AG20443 (cell line): ENCODE measurements around the gene KLHL5.
"Not testable (repeated sequence)": the region's sequence is repeated elsewhere in the genome, so short reads cannot be mapped to it uniquely, and the experiment has no call there.

ENCODE experiments used
- DNase-seq: peaks from one replicate; pipeline ENCODE4 v3.0.0; 2012; ENCODE audit warnings: low spot score, mixed read lengths

KLHL5 gene, protein sequence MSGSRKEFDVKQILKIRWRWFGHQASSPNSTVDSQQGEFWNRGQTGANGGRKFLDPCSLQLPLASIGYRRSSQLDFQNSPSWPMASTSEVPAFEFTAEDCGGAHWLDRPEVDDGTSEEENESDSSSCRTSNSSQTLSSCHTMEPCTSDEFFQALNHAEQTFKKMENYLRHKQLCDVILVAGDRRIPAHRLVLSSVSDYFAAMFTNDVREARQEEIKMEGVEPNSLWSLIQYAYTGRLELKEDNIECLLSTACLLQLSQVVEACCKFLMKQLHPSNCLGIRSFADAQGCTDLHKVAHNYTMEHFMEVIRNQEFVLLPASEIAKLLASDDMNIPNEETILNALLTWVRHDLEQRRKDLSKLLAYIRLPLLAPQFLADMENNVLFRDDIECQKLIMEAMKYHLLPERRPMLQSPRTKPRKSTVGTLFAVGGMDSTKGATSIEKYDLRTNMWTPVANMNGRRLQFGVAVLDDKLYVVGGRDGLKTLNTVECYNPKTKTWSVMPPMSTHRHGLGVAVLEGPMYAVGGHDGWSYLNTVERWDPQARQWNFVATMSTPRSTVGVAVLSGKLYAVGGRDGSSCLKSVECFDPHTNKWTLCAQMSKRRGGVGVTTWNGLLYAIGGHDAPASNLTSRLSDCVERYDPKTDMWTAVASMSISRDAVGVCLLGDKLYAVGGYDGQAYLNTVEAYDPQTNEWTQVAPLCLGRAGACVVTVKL

DNA sequence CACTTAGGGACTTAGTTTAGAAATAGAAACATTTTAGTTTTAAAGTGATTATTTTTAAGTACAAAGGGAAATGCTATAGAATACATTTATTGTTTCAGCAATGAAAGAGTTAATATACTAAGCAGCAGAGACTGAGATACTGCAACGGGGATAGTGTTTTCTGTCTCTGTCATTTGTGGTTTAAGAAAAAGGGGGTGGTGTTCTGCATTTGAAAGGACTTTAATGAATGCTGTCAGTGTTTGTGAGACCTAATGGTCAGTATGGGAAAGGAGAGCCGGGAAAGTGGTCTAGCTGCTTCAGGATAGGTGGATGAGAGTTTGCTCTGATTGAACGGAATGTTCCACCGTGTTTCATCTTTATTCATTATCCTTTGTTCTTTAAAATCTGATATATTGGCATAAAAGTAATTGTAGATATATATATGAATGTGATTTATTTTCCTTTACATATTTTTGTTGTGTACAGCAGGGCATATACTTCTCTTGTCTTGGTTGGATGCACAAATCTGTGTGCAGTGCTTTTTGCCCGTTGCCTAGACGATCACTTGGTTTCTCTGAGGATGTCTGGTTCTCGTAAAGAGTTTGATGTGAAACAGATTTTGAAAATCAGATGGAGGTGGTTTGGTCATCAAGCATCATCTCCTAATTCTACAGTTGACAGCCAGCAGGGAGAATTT lies at the start of gene KLHL5:
TSS of gene KLHL5 (plus strand) at position 139 of the 676 bp plus-strand sequence. CDS start at position 560, 421 bp downstream.
- no peak for DNase-seq

DNA sequence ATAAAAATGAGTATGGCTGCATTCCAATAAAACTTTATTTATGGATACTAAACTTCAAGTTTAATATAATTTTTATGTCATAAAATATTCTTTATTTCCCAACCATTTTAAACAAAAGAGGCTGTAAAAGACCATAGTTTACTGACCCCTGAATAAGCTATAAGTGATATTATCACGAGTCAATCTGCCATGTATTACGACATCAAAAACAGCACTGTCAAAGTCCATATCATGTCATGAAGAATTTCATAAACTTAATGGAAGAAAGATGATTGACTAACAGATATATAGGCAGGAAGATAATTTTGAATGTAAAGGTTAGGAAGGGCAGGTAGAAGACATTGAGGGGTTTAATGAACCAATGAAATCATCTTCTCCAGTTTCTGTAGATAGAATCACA lies 48.0 kb upstream of the KLHL5 start:
- no peak for DNase-seq

DNA sequence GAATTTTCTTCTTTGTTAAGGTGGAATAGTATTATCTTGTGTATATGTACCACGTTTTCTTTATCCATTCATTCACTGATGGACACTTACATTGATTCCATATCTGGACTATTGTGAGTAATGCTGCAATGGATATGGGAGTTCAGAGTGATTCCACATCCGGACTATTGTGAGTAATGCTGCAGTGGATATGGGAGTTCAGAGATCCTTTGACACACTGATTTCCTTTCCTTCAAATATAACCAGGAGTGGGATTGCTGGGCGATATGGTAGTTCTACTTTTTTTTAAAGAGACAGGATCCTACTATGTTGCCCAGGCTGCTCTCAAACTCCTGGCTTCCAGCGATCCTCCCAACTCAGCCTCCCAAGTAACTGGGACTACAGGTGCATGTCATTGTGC lies 41.9 kb upstream of the KLHL5 start:
- DNase-seq, result no peak

DNA sequence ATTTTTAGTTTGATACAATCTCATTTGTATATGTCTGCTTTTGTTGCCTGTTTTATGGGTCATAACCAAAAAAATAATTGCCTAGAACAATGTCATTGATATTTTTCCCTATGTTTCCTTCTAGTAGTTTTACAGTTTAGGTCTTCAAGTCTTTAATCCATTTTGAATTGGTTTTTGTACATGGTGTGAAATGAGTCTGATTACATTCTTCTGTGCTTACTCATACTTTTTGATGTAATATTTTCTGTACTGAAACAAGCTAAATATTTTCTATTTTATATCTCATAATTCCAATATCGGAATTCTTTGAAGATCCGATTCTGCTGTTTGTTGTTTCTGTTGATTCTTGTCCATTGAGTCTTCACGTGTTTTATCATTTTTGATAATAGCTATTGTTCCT lies 40.4 kb upstream of the KLHL5 start:
- no peak for DNase-seq

DNA sequence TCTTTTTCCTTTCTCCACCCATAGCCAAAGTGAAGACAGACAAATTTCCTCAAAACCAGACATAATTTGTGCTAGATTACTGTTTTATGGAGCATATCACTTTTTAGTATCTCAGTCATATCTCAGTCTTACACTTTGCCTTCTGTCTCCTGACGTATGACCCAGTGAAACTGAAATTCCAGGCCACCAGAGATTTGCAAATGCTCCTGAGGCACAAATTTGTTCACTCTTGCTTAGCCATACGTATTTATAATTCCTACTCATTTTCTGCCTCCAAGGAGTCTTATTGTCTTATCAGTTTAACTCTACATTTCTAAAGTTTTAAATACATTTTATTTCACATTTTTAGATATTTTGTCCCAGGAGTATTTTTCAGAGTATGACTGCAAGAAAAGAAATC lies 39.8 kb upstream of the KLHL5 start:
- DNase-seq, result no peak

DNA sequence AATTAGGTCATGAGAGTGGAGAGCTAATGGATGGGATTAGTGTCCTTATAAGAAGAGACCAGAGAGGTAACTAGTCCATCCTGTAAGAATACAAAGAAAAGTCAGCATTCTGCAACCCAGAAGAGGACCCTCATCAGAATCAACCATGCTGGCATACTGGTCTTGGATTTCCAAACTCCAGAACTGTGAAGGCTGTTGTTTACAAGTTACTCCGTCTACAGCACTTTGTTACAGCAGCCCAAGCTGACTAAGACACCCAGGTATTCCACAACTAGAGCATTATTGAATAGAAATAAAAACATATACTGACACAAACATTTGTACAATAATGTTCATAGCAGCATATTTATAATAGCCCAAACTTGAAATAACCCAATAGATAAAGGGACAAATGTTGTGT lies 39.0 kb upstream of the KLHL5 start:
- DNase-seq, result no peak

DNA sequence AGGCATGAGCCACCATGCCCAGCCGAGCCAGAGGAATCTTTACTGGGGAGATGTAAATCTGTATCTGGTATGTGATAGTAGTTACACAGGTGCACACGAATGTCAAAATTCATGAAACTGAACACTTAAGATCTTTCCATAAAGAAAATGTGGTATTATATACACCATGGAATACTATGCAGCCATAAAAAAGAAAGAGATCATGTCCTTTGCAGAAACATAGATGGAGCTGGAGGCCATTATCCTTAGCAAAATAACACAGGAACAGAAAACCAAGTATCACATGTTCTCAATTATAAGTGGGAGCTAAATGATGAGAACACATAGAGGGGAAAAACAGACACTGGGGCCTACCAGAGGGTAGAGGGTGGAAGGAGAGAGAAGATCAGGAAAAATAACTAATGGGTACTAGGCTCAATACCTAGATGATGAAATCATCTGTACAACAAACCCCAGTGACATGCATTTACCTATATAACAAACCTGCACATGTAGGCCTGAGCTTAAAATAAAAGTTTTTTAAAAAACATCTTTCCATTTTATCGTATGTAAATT lies 37.6 kb upstream of the KLHL5 start:
- no peak for DNase-seq

DNA sequence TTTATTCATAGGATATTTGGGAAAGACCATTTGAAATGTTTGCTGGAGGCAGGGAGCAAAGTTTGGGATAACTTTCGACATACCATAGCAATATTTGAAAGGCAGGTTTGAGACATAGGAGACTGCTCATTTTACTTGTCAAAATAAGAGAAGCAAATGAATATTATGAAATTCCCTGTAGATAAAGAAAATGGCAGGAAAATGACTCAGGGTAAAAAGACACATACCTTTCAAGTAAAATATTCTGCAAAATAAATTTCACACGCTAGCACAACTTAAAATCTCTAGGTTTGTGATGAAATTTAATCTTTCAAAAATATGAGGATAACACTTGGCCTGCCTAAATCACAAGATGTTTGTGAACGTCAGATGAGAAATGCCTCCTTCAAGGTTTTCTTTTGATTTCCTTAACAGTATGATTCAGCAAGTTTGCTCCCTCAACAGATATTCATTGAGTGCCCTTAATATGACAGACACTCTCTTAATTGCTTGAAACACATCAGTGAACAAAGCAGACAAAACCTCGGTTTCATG lies 36.4 kb upstream of the KLHL5 start:
- no peak for DNase-seq

DNA sequence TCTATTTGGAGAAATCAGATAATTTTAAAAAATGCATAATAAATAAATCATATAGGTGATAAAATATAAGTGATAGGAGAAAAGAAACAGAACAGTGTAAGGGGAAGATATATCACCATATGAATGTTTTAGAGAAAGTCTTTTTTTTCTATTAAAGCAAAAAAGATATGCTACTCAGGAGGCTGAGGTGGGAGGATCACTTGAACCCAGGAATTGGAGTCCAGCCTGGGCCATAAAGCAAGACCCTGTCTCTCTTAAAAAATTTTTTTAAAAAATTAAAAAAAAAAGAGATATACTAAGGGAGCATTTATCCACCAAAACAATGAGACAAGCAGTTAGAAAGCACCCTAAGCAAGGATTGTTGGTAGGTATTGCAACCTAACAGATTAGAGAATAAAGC lies 35.9 kb upstream of the KLHL5 start:
- no peak for DNase-seq

DNA sequence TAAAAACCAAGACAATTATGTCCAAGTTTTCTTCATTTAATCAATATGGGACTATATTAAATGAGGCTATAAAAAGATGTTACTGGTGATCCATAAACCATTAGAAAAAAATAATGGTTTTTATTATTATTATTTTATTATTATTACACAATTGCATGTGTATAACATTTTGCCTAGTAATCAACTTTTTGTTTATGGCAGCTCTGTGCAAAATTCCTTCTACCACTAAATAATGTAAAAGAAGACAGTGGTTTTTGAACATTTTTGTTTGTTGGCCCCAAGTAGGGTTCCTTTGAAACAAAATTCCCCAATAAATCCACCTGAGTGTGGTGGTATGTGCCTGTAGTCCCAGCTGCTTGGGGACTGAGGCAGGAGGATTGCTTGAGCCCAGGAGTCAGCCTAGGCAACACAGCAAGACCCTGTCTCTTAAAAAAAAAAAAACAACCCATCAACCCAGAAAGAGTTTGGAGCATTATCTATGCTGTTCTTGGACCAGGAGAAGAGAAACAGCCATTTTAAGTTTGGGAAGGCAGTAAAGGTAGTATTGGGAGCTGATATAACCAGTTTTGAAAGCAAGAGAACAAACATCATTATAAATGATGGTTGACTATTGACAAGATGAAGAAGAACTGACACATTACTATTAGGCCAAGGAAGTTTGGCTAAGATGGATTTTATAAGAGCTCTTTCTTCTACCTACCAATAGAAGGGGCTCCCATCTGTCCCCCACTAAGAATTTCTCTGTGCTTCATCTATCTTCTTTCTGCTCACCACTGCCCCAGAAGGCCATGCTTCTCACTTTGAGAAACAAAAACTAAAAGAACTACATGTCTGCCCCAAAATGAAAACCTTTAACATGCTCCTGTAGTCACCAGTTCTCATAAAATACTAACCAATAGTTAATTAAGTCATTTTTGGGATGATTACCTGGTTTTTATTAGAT lies 32.0 kb upstream of the KLHL5 start:
- DNase-seq, result no peak

DNA sequence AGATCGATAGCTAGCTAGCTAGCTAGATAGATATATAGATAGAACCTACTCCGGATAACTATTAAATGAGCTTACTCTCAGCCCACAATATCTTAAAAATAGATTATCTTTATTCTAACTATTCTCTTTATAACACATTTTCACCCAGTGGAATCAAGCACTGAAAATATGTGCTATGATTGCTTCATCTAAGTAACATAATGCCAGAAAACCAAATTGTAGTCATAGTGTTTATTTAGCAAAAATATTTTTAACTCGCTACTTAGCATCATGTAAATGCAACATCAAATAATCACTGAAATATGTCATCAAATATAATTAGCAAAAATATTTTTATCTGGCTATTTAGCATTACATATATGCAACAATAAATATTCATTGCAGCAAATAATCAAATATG lies 31.3 kb upstream of the KLHL5 start:
- no peak for DNase-seq

DNA sequence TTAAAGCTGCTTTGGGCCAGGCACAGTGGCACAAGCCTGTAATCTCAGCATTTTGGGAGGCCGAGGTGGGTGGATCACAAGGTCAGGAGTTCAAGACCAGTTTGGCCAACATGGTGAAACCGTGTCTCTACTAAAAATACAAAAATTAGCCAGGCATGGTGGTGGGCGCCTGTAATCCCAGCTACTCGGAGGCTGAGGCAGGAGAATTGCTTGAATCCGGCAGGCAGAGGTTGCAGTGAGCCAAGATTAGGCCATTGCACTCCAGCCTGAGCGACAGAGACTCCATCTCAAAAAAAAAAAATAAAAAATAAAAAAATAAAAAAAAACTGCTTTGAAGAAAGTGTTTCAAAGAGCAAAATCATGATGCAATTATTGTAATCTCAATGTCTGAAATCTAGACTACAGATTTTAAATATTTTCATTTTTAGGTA lies 30.4 kb upstream of the KLHL5 start:
- not testable (repeated sequence) for DNase-seq

DNA sequence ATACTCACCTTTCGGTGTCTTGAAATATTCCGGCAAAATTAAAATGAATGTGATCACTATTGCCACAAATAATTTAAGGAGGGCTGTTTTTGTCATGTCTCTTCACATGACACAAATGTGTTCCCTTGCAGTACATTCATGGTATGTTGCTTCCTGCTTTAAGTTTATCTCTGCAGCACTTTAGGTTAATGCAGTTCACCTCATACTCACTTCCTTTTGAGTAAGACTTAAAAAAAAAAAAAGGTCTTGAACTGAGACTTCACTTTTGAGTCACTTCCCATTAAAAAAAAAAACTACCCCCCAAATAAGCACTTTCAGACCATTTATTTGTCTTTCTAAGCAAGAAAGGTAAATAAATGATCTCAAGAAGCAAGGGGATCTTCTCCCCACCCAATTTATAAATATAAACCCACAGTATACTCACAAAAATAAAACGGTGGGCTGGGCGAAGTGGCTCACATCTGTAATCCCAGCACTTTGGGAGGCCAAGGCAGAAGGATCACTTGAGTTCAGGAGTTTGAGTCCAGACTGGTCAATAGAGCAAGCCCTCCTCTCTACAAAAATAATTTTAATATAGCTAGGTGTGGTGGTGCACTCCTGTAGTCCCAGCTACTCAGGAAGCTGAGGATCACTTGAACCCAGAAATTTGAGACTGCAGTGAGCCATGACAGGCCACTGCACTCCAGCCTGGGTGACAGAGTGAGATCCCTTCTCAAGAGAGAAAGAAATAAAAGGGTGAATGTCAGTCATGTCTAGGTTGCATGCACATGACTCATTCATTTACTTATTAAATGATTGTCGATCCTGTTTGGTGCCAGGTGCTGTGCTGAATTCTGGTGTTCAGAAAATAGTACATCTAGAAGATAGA lies 29.6 kb upstream of the KLHL5 start, which contains the start of gene TMEM156:
TSS of gene TMEM156 (minus strand) at position 192 of the 868 bp plus-strand sequence. CDS start at position 96, 96 bp downstream.
- DNase-seq, result no peak

DNA sequence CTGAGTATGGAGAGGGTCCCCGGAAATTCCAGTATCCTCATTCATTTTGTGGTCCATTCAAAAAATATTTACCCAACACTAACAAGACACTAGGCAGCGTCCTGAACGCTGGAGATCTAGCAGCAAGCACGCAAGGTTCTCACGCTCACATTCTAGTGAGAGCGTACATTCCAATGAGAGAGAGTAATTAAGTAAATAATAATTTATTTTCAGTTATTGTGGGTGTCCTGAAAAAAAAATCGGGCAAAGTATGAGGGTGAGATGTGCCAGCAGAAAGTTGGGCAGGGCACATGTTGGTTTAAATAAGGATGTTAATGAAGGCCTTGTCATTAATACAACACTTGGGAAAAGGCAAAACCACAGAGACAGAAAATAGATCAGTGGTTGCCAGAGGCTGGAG lies 25.9 kb upstream of the KLHL5 start:
- no peak for DNase-seq

DNA sequence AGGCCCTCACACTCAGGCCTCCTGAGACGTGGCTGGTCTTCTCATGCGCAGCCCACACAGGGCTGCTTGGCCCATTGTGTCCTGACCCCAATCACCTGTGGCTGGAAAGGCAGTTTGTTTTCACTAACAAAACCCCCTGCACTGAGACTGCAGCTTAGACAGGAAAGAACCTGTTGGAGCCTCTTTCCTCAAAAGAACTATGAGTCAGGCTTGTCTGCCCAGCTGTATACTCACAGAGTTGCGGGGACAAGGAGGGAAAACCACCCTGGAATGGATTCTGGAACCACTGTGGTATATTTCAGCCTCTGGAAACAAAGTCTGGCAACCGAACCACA lies 24.6 kb upstream of the KLHL5 start:
- DNase-seq, result no peak

DNA sequence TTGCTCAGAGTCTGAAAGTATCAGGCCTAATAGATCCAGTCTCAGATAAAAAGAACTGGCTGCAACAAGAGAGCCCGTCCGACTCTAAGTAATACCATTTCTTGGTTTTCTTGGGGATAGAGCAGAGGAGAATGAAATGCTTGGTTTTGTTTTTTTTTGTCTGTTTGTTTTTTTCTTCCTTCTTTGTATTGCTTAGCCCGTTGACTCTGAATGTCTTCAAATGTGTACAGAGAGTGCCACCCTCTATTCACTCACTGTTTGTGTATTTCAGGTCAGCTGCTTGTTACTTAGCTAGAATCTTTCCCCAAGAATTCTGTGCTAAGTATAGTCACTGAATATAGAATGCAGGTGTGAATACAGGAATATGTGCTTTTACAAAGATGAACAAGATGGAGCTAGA lies 24.1 kb upstream of the KLHL5 start:
- no peak for DNase-seq

DNA sequence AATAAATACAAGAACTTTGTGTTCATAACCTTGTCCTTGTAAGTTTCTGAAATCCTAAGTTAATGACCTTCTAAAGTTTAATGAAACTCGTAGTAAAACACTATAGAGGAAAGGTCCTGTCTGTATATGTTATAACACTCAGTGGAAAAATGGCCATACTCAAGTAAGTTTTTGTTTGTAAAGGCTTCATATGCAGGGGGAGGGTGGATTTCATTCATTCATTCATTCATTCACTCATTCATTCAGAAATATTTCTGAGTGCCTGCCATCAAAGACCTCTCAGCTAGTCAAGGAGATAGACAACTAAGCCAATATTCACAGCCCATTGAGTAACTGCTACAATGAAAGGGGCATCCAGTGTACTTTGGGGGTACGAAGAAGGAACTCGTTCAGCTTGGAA lies 22.9 kb upstream of the KLHL5 start:
- DNase-seq, result no peak

DNA sequence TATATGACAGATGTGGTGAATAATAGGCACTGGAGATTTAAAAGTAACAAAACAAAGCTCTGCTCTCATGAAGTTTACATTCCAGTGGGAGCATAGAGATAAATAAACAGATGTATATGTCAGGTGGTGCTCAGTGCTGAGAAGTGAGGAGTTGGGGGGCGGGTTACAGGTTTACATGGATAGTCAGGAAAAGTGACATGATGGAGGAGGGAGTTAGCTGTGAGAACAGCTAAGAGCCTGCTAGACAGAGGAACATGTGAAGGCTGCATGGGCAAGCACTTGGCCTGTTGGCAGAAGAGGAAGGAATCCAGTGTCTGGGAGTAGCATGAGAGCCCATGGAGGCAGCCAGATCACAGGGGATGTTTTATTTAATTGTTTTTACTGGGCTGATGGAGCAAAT lies 19.7 kb upstream of the KLHL5 start:
- no peak for DNase-seq

DNA sequence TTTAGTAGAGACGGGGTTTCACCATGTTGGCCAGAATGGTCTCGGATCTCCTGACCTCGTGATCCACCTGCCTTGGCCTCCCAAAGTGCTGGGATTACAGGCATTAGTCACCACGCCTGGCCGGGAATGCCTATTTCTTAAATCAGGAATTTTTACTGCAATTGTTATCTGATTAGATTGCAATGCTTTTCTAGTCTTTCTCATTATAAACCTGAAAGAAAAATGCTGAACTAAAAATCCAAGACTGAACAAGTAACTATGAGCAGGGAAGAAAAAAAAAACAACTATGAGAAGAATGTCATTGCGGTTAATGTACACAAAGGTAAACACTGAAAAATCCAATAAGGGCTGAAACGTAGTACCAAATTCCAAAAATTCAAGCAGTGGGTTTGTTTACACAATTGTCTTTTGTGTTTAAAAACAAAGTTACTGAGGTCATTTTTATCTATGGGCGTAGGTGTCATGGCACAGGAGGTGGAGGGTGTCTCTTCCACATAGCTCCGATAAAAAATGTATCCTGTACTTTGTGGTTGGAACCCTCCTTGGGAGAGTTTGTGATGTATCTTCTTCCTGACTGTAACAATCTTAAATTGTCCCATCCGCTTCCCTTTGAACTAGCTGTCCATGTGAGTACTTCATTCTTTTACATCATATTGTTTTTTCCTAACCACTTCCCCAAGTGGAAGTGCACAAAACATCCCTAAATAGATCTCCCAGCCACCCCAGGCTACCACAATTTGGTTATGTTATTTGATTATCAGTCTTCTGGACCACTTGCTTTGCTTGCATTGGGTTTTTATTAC lies 18.8 kb upstream of the KLHL5 start:
- no peak for DNase-seq
